Gastrocnemius medialis (tissue), 4 donors: ENCODE results near the gene NKRF. TPM values are rescaled to one million over a fixed set of nuclear protein-coding genes. Genes with fewer than 3 reads are reported as not detected.

ENCODE experiments used
- ATAC-seq, 2 donors: fragments of 150-250 bp; one replicate each; pipeline ENCODE4 v1.9.1; 2016
- DNase-seq, 2 donors: peaks; one replicate each; pipeline ENCODE4 v3.0.0-alpha.2; 2019
- H3K27ac ChIP-seq, 4 donors: fragments of 200-600 bp; sonication (generic); 1 replicate in 1 of 4; 2 replicates in 3 of 4; pipeline ENCODE4 v1.5.1; 2016 to 2018; ENCODE audit warnings: mild to moderate bottlenecking in 2 of 4, moderate library complexity in 1 of 4
- H3K27me3 ChIP-seq, 3 donors: fragments of 200-600 bp; sonication (generic) in 2 of 3; 1 replicate in 1 of 3; 2 replicates in 2 of 3; pipeline versions ENCODE4 v1.5.1 to v1.6.0; 2016 to 2019; ENCODE audit warnings: mild to moderate bottlenecking in 1 of 3, moderate library complexity in 1 of 3
- H3K36me3 ChIP-seq, 2 donors: fragments of 200-600 bp; sonication (generic) in 1 of 2; one replicate each; pipeline ENCODE4 v1.5.1; 2017 to 2018
- H3K4me1 ChIP-seq, 2 donors: fragments of 200-600 bp; sonication (generic) in 1 of 2; one replicate each; pipeline ENCODE4 v1.5.1; 2016 to 2017; ENCODE audit warnings: mild to moderate bottlenecking in 2 of 2
- H3K4me3 ChIP-seq, 4 donors: fragments of 200-600 bp; sonication (generic) in 3 of 4; 1 replicate in 1 of 4; 2 replicates in 3 of 4; pipeline ENCODE4 v1.5.1; 2016 to 2019; ENCODE audit warnings: mild to moderate bottlenecking in 2 of 4
- H3K9me3 ChIP-seq, 3 donors: fragments of 200-600 bp; sonication (generic) in 2 of 3; 1 replicate in 1 of 3; 2 replicates in 2 of 3; pipeline ENCODE4 v1.5.1; 2016 to 2019
- POLR2A ChIP-seq, 2 donors: fragments of 450-650 bp; IDR thresholded peaks; one replicate each; pipeline ENCODE4 v1.6.1; 2017; ENCODE audit warnings: antibody characterized with exemption in 2 of 2, mild to moderate bottlenecking in 2 of 2, moderate library complexity in 2 of 2
- in situ Hi-C, 4 donors: fragments of 200-750 bp; cut with MboI; loops; one replicate each; pipeline versions ENCODE4 v1.15.0 to v1.8.0; 2017; ENCODE audit warnings: low sequenced_read_pairs in 4 of 4
- intact Hi-C: fragments of 100-400 bp; cut with DNase I; formaldehyde crosslinking; loops from one replicate; pipeline ENCODE4 v1.15.1; 2023; ENCODE audit warnings: low total_unique reads
- total RNA-seq, 4 donors: library from RNA; depleted of rRNA; stranded (reverse); fragments of >200 nt; gene quantifications; one replicate each; pipeline versions ENCODE4 v1.1.0 to v1.2.3, GENCODE V29; 2016
- TF ChIP-seq, protein P1 (sequence below), 5 experiments: fragments of 450-650 bp in 3 of 5; fragments of 200-600 bp in 2 of 5; sonication (generic) in 2 of 5; IDR thresholded peaks in 4 of 5; conservative IDR thresholded peaks in 1 of 5; 1 replicate in 4 of 5; 2 replicates in 1 of 5; pipeline ENCODE4 v1.5.1; 2016 to 2019; ENCODE audit warnings: antibody characterized with exemption in 5 of 5, mild to moderate bottlenecking in 3 of 5, moderate library complexity in 3 of 5

NKRF gene
- 1 to 10 TPM; 2.5 to 5.1 (median 4.3) TPM for total RNA-seq

DNA sequence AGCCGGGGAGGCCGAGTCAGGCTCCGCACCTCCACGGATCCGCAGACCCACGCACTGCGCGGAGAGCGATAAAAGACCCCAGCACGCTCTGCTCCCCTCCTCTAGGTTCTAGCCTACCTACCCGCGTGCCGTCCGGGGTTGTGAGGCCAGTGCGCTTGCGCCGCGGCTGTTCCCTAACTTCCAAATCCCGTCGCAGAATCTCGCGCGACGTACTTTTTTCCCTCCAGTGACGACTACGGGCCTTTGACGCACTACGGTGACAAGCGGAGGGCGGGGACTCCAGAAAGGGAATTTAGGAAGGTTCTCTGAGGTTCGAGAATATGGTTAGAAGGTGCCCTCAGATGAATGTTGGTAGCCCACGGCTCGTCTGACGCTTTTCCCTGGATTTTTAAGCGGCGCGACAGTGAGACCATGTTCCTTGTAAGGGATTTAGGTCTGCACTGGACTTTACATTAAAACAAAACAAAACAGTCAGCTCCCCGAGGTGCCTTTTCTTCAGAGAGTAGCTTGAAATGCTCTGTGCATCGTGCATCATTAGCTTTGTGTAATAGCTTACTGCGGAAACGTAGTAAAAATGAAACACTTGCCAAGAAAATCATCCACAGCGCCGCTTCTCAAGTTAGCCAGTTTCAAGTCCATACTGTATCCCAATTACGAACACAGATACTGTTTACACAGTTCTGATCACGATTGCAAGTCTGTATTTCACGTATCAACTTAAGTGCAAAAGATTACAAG, at the start of gene NKRF:
Gene NKRF (minus strand): TSS at position 145 of the 738 bp plus-strand sequence.
- Histone ChIP-seq H3K9me3 (no peaks in the 10 kb centered on the region), H3K4me1 (no peaks in the 10 kb centered on the region), H3K27me3 (no peaks in the 10 kb centered on the region), H3K27ac (peak within 1 kb of the TSS; percentile 86 to 91 (median 89)), H3K4me3 (peak within 1 kb of the TSS; percentile 68 to 88 (median 79)), H3K36me3 (no peaks in the 10 kb centered on the region)
- ATAC-seq = peak; percentile 96 to 98
- peak; percentile 84 to 87 for TF ChIP-seq POLR2A (IDR thresholded peaks at IDR 0.05)
- TF ChIP-seq, protein P1, sequence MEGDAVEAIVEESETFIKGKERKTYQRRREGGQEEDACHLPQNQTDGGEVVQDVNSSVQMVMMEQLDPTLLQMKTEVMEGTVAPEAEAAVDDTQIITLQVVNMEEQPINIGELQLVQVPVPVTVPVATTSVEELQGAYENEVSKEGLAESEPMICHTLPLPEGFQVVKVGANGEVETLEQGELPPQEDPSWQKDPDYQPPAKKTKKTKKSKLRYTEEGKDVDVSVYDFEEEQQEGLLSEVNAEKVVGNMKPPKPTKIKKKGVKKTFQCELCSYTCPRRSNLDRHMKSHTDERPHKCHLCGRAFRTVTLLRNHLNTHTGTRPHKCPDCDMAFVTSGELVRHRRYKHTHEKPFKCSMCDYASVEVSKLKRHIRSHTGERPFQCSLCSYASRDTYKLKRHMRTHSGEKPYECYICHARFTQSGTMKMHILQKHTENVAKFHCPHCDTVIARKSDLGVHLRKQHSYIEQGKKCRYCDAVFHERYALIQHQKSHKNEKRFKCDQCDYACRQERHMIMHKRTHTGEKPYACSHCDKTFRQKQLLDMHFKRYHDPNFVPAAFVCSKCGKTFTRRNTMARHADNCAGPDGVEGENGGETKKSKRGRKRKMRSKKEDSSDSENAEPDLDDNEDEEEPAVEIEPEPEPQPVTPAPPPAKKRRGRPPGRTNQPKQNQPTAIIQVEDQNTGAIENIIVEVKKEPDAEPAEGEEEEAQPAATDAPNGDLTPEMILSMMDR (IDR thresholded peaks at IDR 0.05 in 4 of 5, conservative IDR thresholded peaks at IDR 0.05 in 1 of 5) = no peak
- in situ Hi-C loops (loop anchor here in 1 of 4 donors (25.0 kb wide), 1 partner anchor 131 kb away; no protein-coding TSS in a partner anchor), intact Hi-C loops (loop anchor here (2.0 to 5.0 kb wide), 2 partner anchors 184 to 369 kb away; partner anchors contain the start of genes PGRMC1 and RPL39)
- peak; percentile 80 to 86 for DNase-seq

DNA sequence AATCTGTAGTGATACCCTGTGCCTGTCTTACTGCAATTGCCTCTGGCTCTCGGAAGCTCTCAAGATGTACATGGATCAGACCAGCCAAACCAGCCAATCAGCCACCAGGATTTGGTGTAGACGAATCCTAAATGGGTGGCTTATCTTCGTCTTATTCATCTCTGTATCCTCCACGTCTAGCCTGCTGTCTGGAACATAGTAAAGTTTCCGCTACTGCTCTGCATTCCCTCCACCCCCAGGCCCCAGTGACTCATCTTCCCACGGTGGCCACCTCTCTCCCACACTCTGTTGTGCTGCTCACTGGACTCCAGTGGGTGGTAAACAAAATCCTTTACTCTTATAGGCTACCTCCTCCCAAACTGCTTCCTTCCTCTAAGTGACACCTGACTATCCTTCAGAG, 48.9 kb upstream of the NKRF start:
- in situ Hi-C loops = no loop called here
- no peak for ATAC-seq
- H3K36me3 ChIP-seq = no peaks in the 10 kb centered on the region
- H3K9me3 ChIP-seq = no peaks in the 10 kb centered on the region
- H3K27me3 ChIP-seq = no peaks in the 10 kb centered on the region
- no peaks in the 10 kb centered on the region for H3K4me1 ChIP-seq
- intact Hi-C loops = no loop called here
- no peak overlapping the region for H3K27ac ChIP-seq
- TF ChIP-seq, protein P1 (IDR thresholded peaks at IDR 0.05 in 4 of 5, conservative IDR thresholded peaks at IDR 0.05 in 1 of 5) = no peak
- no peak for TF ChIP-seq POLR2A (IDR thresholded peaks at IDR 0.05)
- DNase-seq = no peak
- no peak overlapping the region for H3K4me3 ChIP-seq

DNA sequence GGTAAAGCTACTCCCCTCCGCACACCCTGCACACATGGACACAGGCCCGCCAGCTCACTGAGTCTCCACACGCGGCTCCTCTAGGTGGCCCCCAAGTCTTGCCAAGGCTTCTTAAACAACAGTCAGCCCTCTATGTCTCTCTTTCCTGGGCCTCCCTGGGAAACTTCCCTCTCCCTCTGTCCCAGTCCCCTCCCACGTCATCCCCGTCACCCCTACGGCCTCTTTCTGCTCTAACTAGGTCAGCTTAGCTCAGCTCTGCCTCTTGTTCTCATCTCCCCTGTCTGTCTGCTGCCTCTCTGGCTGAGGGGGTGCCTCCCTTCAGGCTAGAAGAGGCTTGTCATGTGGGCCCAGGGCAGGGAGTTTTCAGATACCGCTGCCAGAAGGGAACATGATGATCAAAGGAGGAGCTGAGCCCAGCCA, 47.9 kb upstream of the NKRF start:
- intact Hi-C loops = no loop called here

DNA sequence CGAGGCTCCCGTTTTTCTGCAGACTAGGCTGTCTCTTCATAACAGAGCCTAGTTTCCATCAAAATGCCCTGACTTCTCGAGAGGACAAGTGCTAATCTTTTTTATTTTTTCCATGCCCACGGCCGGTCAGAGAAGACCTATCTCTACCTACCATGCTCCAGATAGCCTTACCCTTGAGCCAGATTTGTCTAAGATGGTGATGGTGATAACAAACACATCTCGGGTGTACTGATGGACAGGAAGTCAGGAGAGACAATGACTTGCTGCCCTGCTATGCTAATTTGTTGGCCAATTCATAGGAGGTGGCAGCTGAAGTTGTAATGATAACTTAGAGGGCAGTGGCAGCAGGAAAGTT, 42.2 kb upstream of the NKRF start:
- H3K27me3 ChIP-seq = no peaks in the 10 kb centered on the region
- TF ChIP-seq POLR2A (IDR thresholded peaks at IDR 0.05) = no peak
- TF ChIP-seq, protein P1 (IDR thresholded peaks at IDR 0.05 in 4 of 5, conservative IDR thresholded peaks at IDR 0.05 in 1 of 5) = no peak
- no peak overlapping the region for H3K27ac ChIP-seq
- ATAC-seq (no peak), DNase-seq (no peak)
- no peak overlapping the region for H3K4me3 ChIP-seq
- H3K4me1 ChIP-seq = no peaks in the 10 kb centered on the region
- intact Hi-C loops = no loop called here
- no peaks in the 10 kb centered on the region for H3K9me3 ChIP-seq
- in situ Hi-C loops = no loop called here
- no peaks in the 10 kb centered on the region for H3K36me3 ChIP-seq

More for the DNA sequence above, 47.9 kb upstream of the NKRF start:
- no peak for ATAC-seq
- no peaks in the 10 kb centered on the region for H3K9me3 ChIP-seq
- H3K27ac ChIP-seq = no peak overlapping the region
- no peak overlapping the region for H3K4me3 ChIP-seq
- H3K36me3 ChIP-seq = no peaks in the 10 kb centered on the region
- in situ Hi-C loops = no loop called here
- no peaks in the 10 kb centered on the region for H3K27me3 ChIP-seq
- TF ChIP-seq POLR2A (IDR thresholded peaks at IDR 0.05) = no peak
- TF ChIP-seq, protein P1 (IDR thresholded peaks at IDR 0.05 in 4 of 5, conservative IDR thresholded peaks at IDR 0.05 in 1 of 5) = no peak
- H3K4me1 ChIP-seq = no peaks in the 10 kb centered on the region
- DNase-seq = peak; percentile 8 to 22
